HCT116 (cell line): ENCODE results near the gene VWC2L. TPM values are rescaled to one million over a fixed set of nuclear protein-coding genes. Genes with fewer than 3 reads are reported as not detected.

ENCODE experiments used
- ATAC-seq: fragments of 200-7000 bp; cut with Tn5 transposase; 2 replicates; pipeline ENCODE4 v1.9.1; 2020; ENCODE audit warnings: mild to moderate bottlenecking, moderate library complexity
- BruUV-seq: library from RNA; stranded (reverse); fragments of 400-500 nt; replicated peaks from 2 replicates; lab custom pipeline; 2021; lab: Mats Ljungman, UMichigan
- CTCF ChIA-PET: fragments of 300-600 bp; sonication (Branson Sonifier 250); formaldehyde crosslinking; loops from one replicate; lab custom pipeline; 2021; ENCODE audit warnings: antibody characterized with exemption; lab: Charles Lee
- POLR2A ChIA-PET: fragments of 300-600, 350-600 bp; sonication (Branson Sonifier 250); formaldehyde crosslinking; loops from one replicate; lab custom pipeline; 2021; ENCODE audit warnings: antibody characterized with exemption; lab: Charles Lee
- RAD21 ChIA-PET, 2 experiments: fragments of 300-600 bp; sonication (Branson Sonifier 250); formaldehyde crosslinking; loops; one replicate each; lab custom pipeline; 2023; ENCODE audit warnings: low total read pairs in 2 of 2; ENCODE audit not compliant: uncharacterized antibody in 2 of 2, unreplicated experiment in 2 of 2, low non-redundant PET in 1 of 2; lab: Charles Lee
- DNase-seq: peaks from one replicate; pipeline ENCODE4 v3.0.0-alpha.2; 2010; ENCODE audit warnings: low read depth, low spot score
- H2AFZ ChIP-seq: fragments of 200-600 bp; shearing (Covaris generic), sonication (generic); 2 replicates; pipeline ENCODE4 v1.6.1; 2017; ENCODE audit warnings: low read depth, mixed run types, mixed read lengths, antibody characterized with exemption, low read length; ENCODE audit not compliant: poor library complexity, severe bottlenecking
- H3K27ac ChIP-seq: 2 replicates; pipeline ENCODE4 v1.5.1; 2012; ENCODE audit warnings: low read depth, low read length
- H3K27me3 ChIP-seq: fragments of 200-600 bp; sonication (generic); 2 replicates; pipeline ENCODE4 v1.6.1; 2016; ENCODE audit warnings: mixed run types, low read length, mixed read lengths; ENCODE audit not compliant: insufficient read depth
- H3K36me3 ChIP-seq, 2 experiments: fragments of 200-500 bp in 1 of 2; fragments of 200-600 bp in 1 of 2; sonication (Bioruptor generic) in 1 of 2; sonication (generic) in 1 of 2; 2 replicates each; pipeline versions ENCODE4 v1.5.1 to v1.6.1; 2014 to 2016; ENCODE audit warnings: low read length in 2 of 2, inconsistent platforms in 1 of 2, mixed read lengths in 1 of 2, mixed run types in 1 of 2; ENCODE audit not compliant: insufficient read depth in 2 of 2, control insufficient read depth in 1 of 2
- H3K4me1 ChIP-seq, 2 experiments: fragments of 200-600 bp in 1 of 2; sonication (generic) in 1 of 2; 2 replicates each; pipeline versions ENCODE4 v1.5.1 to v1.6.1; 2012 to 2017; ENCODE audit warnings: low read length in 2 of 2, inconsistent platforms in 1 of 2, mild to moderate bottlenecking in 1 of 2, mixed read lengths in 1 of 2, mixed run types in 1 of 2, moderate library complexity in 1 of 2; ENCODE audit not compliant: insufficient read depth in 2 of 2, control insufficient read depth in 1 of 2
- H3K4me2 ChIP-seq: fragments of 200-600 bp; sonication (generic); 2 replicates; pipeline ENCODE4 v1.6.1; 2017; ENCODE audit warnings: mixed run types, low read length, mixed read lengths
- H3K4me3 ChIP-seq, 2 experiments: fragments of 200-600 bp in 1 of 2; sonication (generic) in 1 of 2; replicated peaks in 1 of 2; 2 replicates each; pipeline ENCODE4 v1.5.1; 2011 to 2016; ENCODE audit warnings: low read length in 2 of 2, control low read depth in 1 of 2, low read depth in 1 of 2, mild to moderate bottlenecking in 1 of 2, mixed read lengths in 1 of 2, mixed run types in 1 of 2
- H3K79me2 ChIP-seq: fragments of 200-600 bp; sonication (generic); 2 replicates; pipeline ENCODE4 v1.6.1; 2017; ENCODE audit warnings: mild to moderate bottlenecking, mixed run types, low read length, moderate library complexity, mixed read lengths; ENCODE audit not compliant: insufficient read depth
- H3K9ac ChIP-seq: fragments of 200-600 bp; sonication (generic); 2 replicates; pipeline ENCODE4 v1.6.1; 2016; ENCODE audit warnings: low read length, mixed read lengths
- H3K9me2 ChIP-seq: fragments of 200-600 bp; sonication (generic), shearing (Covaris generic); 2 replicates; pipeline ENCODE4 v1.6.1; 2017; ENCODE audit warnings: mixed run types, mild to moderate bottlenecking, moderate library complexity; ENCODE audit not compliant: insufficient read depth
- H3K9me3 ChIP-seq, 2 experiments: fragments of 200-500 bp in 1 of 2; fragments of 200-600 bp in 1 of 2; sonication (Bioruptor generic) in 1 of 2; sonication (generic) in 1 of 2; 2 replicates each; pipeline ENCODE4 v1.6.1; 2014 to 2017; ENCODE audit warnings: low read length in 2 of 2, mixed read lengths in 2 of 2, inconsistent platforms in 1 of 2, low read depth in 1 of 2, mild to moderate bottlenecking in 1 of 2, mixed run types in 1 of 2, moderate library complexity in 1 of 2; ENCODE audit not compliant: control insufficient read depth in 1 of 2, insufficient read depth in 1 of 2
- H4K20me1 ChIP-seq: fragments of 200-600 bp; sonication (generic), shearing (Covaris generic); 2 replicates; pipeline ENCODE4 v1.6.1; 2017; ENCODE audit warnings: mixed run types, mild to moderate bottlenecking, moderate library complexity; ENCODE audit not compliant: insufficient read depth
- EGR1 ChIP-seq: IDR thresholded peaks from 2 replicates; pipeline ENCODE4 v1.6.1; 2012; ENCODE audit warnings: low read depth
- EZH2phosphoT487 ChIP-seq: fragments of 200-600 bp; IDR thresholded peaks from 2 replicates; pipeline ENCODE4 v1.6.1; 2018; ENCODE audit warnings: antibody characterized with exemption, borderline replicate concordance
- FOSL1 ChIP-seq: IDR thresholded peaks from 2 replicates; pipeline ENCODE4 v1.6.1; 2012; ENCODE audit warnings: low read depth
- POLR2A ChIP-seq: IDR thresholded peaks from 2 replicates; pipeline ENCODE4 v1.7.0; 2011; ENCODE audit warnings: borderline replicate concordance; ENCODE audit not compliant: insufficient read depth, insufficient read length; ENCODE audit errors: extremely low read depth
- RAD21 ChIP-seq: IDR thresholded peaks from 2 replicates; pipeline ENCODE4 v1.6.1; 2012; ENCODE audit warnings: low read depth, mild to moderate bottlenecking
- SIN3A ChIP-seq: IDR thresholded peaks from 2 replicates; pipeline ENCODE4 v1.6.1; 2012; ENCODE audit warnings: low read depth
- SRF ChIP-seq: IDR thresholded peaks from 2 replicates; pipeline ENCODE4 v1.6.1; 2012; ENCODE audit warnings: low read depth
- YY1 ChIP-seq: IDR thresholded peaks from 2 replicates; pipeline ENCODE4 v1.6.1; 2011; ENCODE audit warnings: low read length, low read depth, moderate library complexity, mild to moderate bottlenecking; ENCODE audit not compliant: insufficient replicate concordance; ENCODE audit errors: extremely low read depth
- ZFX ChIP-seq: fragments of 450-650 bp; IDR thresholded peaks from 2 replicates; pipeline ENCODE4 v1.6.1; 2017
- intact Hi-C: fragments of 100-400 bp; cut with micrococcal nuclease; formaldehyde crosslinking; loops from 2 replicates; pipeline ENCODE4 v1.10.0; 2022
- total RNA-seq: library from RNA; stranded (reverse); gene quantifications from one replicate; pipeline ENCODE4 v1.2.1, GENCODE V29; 2021; ENCODE audit not compliant: unreplicated experiment
- TF ChIP-seq, protein P1 (sequence below): IDR thresholded peaks from 2 replicates; pipeline ENCODE4 v1.6.1; 2012
- TF ChIP-seq, protein P2 (sequence below): IDR thresholded peaks from 2 replicates; pipeline ENCODE4 v1.6.1; 2012; ENCODE audit warnings: low read depth

Gene VWC2L
- total RNA-seq, 1 experiment from 2014 or later: not detected

DNA sequence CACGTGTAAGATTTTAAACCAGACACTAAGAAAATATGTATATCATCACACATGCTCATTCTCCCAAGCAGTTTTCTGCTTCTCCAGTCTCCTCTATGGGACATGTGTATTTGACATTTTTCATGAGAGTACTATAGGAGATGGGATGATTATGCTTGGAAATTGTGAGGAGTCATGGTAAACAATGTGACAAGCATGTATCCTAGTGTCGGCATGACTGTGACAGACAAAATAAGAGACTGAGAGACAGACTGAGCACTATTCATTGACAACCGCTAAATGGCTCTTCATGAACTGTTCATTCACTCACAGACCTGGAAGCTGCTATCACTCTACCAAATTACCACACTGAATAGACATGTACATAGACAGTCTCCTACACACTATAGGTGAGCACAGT is 127.1 kb downstream of the VWC2L start:
- H4K20me1 ChIP-seq: no peaks in the 10 kb centered on the region
- ChIA-PET RAD21 (no interaction called here), CTCF (no interaction called here), POLR2A (no interaction called here)
- no peak overlapping the region for H3K27ac ChIP-seq
- no peak overlapping the region for H3K9ac ChIP-seq
- TF ChIP-seq RAD21: no peak
- no peak for TF ChIP-seq EZH2phosphoT487
- no peak for TF ChIP-seq POLR2A
- TF ChIP-seq, protein P1, sequence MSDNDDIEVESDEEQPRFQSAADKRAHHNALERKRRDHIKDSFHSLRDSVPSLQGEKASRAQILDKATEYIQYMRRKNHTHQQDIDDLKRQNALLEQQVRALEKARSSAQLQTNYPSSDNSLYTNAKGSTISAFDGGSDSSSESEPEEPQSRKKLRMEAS: no peak
- TF ChIP-seq SRF: no peak
- no peak overlapping the region for H2AFZ ChIP-seq
- peaks cover 0 to 2% of the 10 kb centered on the region in 2 experiments; a peak in 1 of 4 replicates for H3K4me1 ChIP-seq
- H3K9me3 ChIP-seq: no peaks in the 10 kb centered on the region
- DNase-seq (no peak), ATAC-seq (no peak)
- no peaks in the 10 kb centered on the region for H3K27me3 ChIP-seq
- no peaks in the 10 kb centered on the region for H3K9me2 ChIP-seq
- H3K4me3 ChIP-seq: no peak overlapping the region
- no peaks in the 10 kb centered on the region for H3K36me3 ChIP-seq
- intact Hi-C loops: no loop called here
- no TSS peak for BruUV-seq
- H3K4me2 ChIP-seq: no peak overlapping the region
- H3K79me2 ChIP-seq: no peaks in the 10 kb centered on the region

DNA sequence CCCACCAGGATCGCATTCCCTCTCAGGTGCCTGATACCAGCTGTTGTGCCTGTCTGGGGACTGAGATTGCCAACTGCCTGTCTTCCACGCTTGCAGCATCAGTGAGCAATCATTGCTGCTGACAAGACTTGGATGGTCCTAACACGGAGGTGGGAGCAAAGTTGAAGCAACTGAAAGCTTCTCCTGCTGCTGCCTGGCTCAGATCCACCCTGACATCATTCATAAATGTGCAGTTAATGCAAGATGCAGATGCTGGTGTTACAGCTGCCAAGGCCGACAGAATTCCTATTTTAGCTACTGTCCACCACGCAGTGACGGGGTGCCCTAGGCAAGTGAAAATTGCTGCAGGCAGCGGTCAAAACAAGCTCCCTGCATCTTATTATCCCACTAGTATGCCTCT is 131.4 kb downstream of the VWC2L start:
- H3K36me3 ChIP-seq: no peaks in the 10 kb centered on the region
- H3K9me2 ChIP-seq: no peaks in the 10 kb centered on the region
- POLR2A ChIA-PET: no interaction called here
- H3K4me2 ChIP-seq: no peak overlapping the region
- H3K27ac ChIP-seq: no peak overlapping the region
- no TSS peak for BruUV-seq
- RAD21 ChIA-PET: no interaction called here
- ATAC-seq (no peak), DNase-seq (no peak)
- H3K79me2 ChIP-seq: no peaks in the 10 kb centered on the region
- H2AFZ ChIP-seq: no peak overlapping the region
- peaks cover 5 to 11% of the 10 kb centered on the region in 2 experiments; a peak in 3 of 4 replicates for H3K4me1 ChIP-seq
- no peaks in the 10 kb centered on the region for H3K9me3 ChIP-seq
- TF ChIP-seq EZH2phosphoT487: no peak
- TF ChIP-seq EGR1: no peak
- TF ChIP-seq ZFX: no peak
- no peak for TF ChIP-seq FOSL1
- no peak for TF ChIP-seq SIN3A
- TF ChIP-seq YY1: no peak
- TF ChIP-seq, protein P2, sequence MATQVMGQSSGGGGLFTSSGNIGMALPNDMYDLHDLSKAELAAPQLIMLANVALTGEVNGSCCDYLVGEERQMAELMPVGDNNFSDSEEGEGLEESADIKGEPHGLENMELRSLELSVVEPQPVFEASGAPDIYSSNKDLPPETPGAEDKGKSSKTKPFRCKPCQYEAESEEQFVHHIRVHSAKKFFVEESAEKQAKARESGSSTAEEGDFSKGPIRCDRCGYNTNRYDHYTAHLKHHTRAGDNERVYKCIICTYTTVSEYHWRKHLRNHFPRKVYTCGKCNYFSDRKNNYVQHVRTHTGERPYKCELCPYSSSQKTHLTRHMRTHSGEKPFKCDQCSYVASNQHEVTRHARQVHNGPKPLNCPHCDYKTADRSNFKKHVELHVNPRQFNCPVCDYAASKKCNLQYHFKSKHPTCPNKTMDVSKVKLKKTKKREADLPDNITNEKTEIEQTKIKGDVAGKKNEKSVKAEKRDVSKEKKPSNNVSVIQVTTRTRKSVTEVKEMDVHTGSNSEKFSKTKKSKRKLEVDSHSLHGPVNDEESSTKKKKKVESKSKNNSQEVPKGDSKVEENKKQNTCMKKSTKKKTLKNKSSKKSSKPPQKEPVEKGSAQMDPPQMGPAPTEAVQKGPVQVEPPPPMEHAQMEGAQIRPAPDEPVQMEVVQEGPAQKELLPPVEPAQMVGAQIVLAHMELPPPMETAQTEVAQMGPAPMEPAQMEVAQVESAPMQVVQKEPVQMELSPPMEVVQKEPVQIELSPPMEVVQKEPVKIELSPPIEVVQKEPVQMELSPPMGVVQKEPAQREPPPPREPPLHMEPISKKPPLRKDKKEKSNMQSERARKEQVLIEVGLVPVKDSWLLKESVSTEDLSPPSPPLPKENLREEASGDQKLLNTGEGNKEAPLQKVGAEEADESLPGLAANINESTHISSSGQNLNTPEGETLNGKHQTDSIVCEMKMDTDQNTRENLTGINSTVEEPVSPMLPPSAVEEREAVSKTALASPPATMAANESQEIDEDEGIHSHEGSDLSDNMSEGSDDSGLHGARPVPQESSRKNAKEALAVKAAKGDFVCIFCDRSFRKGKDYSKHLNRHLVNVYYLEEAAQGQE: no peak
- no peak for TF ChIP-seq RAD21
- H3K9ac ChIP-seq: no peak overlapping the region
- H3K27me3 ChIP-seq: no peaks in the 10 kb centered on the region
- no peaks in the 10 kb centered on the region for H4K20me1 ChIP-seq
- no peak overlapping the region for H3K4me3 ChIP-seq
- intact Hi-C loops: no loop called here
- CTCF ChIA-PET: no interaction called here
